ENCODE results near the gene CRACDL. TPM values are rescaled to one million over a fixed set of nuclear protein-coding genes. Genes with fewer than 3 reads are reported as not detected.
"Not testable (repeated sequence)": the region's sequence is repeated elsewhere in the genome, so short reads cannot be mapped to it uniquely, and the experiment has no call there.

CRACDL gene
- total and polyA plus RNA-seq, 2 donors (not counting 1 experiment from before 2014, with no cell fraction given) = 0.25 TPM; not detected in 1

DNA sequence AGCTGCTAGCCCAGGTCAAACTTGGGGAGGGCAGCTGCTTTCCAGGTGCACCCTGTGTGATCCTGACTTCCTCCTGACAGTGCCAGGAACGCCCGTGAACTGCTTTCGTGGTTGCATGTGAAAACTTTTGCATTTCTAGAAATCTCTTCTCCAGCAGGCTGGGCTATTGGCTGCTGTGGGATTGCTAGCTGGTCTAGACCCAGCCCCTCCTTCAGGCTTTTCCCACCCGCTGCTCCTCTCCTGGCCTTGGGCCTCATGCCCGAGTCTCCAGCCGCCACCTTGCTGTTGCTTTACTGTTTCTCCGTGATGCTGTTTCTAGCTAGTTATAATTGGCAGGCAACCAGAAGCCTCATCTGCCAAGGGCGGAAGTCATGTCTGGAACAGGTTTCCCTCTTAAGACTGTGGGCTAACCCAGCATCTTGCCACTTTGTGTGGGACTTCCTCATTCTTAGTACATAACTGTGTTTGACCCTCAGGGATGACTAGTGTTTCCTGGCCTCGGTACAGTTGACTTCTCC is 178.1 kb downstream of the CRACDL start:
- Histone ChIP-seq H2AFZ (ENCODE audit: insufficient read depth, low read depth, low read length, poor library complexity, severe bottlenecking) (peak overlapping the region; percentile 40), H3K27ac (ENCODE audit: low read length in 2 of 2) (peak overlapping the region; percentile 38 to 70), H3K36me3 (replicated peaks in 1 of 2; ENCODE audit: control extremely low read depth in 1 of 2, control insufficient read depth in 1 of 2, extremely low read depth in 1 of 2, insufficient read depth in 2 of 2, low read length in 1 of 2) (no peaks in the 10 kb centered on the region), H3K4me1 (ENCODE audit: control insufficient read depth in 2 of 2, insufficient read depth in 2 of 2, low read length in 2 of 2) (peaks cover 57 to 60% of the 10 kb centered on the region in 2 donors), H3K4me3 (ENCODE audit: control extremely low read depth in 1 of 5, extremely low read depth in 1 of 5, insufficient read depth in 1 of 5, low read depth in 2 of 5, low read length in 4 of 5) (peak overlapping the region in 4 of 5 experiments; percentile 5 to 42 (median 31)), H3K9me3 (ENCODE audit: control extremely low read depth in 1 of 3, control insufficient read depth in 2 of 3, insufficient read depth in 1 of 3, low read length in 2 of 3) (peaks cover 0 to 1% (median 0%) of the 10 kb centered on the region in 3 donors), H3K79me2 (ENCODE audit: control insufficient read depth, insufficient read depth, low read length) (no peaks in the 10 kb centered on the region), H3K4me2 (replicated peaks; ENCODE audit: low read depth, low read length, poor library complexity, severe bottlenecking) (peak overlapping the region; percentile 76), H4K20me1 (ENCODE audit: control insufficient read depth, insufficient read depth, low read length, poor library complexity, severe bottlenecking) (no peaks in the 10 kb centered on the region), H3K27me3 (replicated peaks in 1 of 4; ENCODE audit: control extremely low read depth in 1 of 4, control insufficient read depth in 3 of 4, insufficient read depth in 4 of 4, low read length in 3 of 4) (no peaks in the 10 kb centered on the region), H3K9ac (ENCODE audit: low read length) (peak overlapping the region; percentile 52)
- intact Hi-C loops (cut with micrococcal nuclease) = loop anchor here (1.0 to 5.0 kb wide), 2 partner anchors 27 to 46 kb away; partner anchors contain the start of gene MGAT4A
- TF ChIP-seq EZH2 (IDR thresholded peaks at IDR 0.05; ENCODE audit: borderline replicate concordance, insufficient read depth, low read depth, low read length, poor library complexity, severe bottlenecking) = no peak
- TF ChIP-seq, protein P1, sequence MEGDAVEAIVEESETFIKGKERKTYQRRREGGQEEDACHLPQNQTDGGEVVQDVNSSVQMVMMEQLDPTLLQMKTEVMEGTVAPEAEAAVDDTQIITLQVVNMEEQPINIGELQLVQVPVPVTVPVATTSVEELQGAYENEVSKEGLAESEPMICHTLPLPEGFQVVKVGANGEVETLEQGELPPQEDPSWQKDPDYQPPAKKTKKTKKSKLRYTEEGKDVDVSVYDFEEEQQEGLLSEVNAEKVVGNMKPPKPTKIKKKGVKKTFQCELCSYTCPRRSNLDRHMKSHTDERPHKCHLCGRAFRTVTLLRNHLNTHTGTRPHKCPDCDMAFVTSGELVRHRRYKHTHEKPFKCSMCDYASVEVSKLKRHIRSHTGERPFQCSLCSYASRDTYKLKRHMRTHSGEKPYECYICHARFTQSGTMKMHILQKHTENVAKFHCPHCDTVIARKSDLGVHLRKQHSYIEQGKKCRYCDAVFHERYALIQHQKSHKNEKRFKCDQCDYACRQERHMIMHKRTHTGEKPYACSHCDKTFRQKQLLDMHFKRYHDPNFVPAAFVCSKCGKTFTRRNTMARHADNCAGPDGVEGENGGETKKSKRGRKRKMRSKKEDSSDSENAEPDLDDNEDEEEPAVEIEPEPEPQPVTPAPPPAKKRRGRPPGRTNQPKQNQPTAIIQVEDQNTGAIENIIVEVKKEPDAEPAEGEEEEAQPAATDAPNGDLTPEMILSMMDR (IDR thresholded peaks at IDR 0.05) = no peak
- DNase-seq = peak; percentile 81
- ChIA-PET CTCF (interaction anchor here (0.9 to 1.8 kb wide), 3 partner anchors 27 to 109 kb away, joined by 6 to 7 read pairs (median 6); partner anchors contain the start of gene MGAT4A), POLR2A (interaction anchor here (0.8 kb wide), 1 partner anchor 27 kb away, joined by 3 read pairs; the partner anchor contains the start of gene MGAT4A)
- 0% methylated on average over 8 of the region's 9 CpGs for WGBS (ENCODE audit: insufficient coverage)
- Mint-ChIP-seq H3K4me1 (peaks cover 51% of the 10 kb centered on the region), H3K9me3 (ENCODE audit: insufficient read depth) (no peaks in the 10 kb centered on the region), H3K27ac (peak overlapping the region; percentile 81), H3K4me3 (peak overlapping the region; percentile 76), H3K27me3 (no peaks in the 10 kb centered on the region)
- peak; percentile 91 for ATAC-seq (ENCODE audit: low read depth)

DNA sequence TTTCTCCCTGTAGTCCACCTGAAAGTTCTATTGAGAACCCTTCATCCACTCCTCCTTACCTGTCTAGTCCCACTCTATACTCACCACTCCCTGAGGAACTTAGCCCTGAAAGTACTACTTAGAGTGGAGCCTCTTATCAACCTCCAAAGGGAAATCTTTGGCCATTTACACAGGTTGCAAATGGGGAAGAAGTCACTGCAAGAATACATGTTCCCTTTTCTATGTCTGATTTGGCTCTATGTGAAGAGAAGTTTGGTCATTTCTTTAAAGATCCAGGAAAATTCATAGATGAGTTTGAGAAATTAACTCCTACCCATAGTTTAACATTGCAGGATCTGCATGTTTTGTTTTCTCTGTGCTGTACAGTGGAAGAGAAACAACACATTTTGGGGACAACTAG is 182.2 kb downstream of the CRACDL start:
- Histone ChIP-seq H3K36me3 (replicated peaks in 1 of 2; ENCODE audit: control extremely low read depth in 1 of 2, control insufficient read depth in 1 of 2, extremely low read depth in 1 of 2, insufficient read depth in 2 of 2, low read length in 1 of 2) (no peaks in the 10 kb centered on the region), H3K27ac (ENCODE audit: low read length in 2 of 2) (no peak overlapping the region), H3K79me2 (ENCODE audit: control insufficient read depth, insufficient read depth, low read length) (no peaks in the 10 kb centered on the region), H3K4me3 (ENCODE audit: control extremely low read depth in 1 of 5, extremely low read depth in 1 of 5, insufficient read depth in 1 of 5, low read depth in 2 of 5, low read length in 4 of 5) (no peak overlapping the region), H3K4me2 (replicated peaks; ENCODE audit: low read depth, low read length, poor library complexity, severe bottlenecking) (no peak overlapping the region), H3K9me3 (ENCODE audit: control extremely low read depth in 1 of 3, control insufficient read depth in 2 of 3, insufficient read depth in 1 of 3, low read length in 2 of 3) (no peaks in the 10 kb centered on the region), H3K4me1 (ENCODE audit: control insufficient read depth in 2 of 2, insufficient read depth in 2 of 2, low read length in 2 of 2) (peaks cover 33 to 34% of the 10 kb centered on the region in 2 donors), H3K9ac (ENCODE audit: low read length) (no peak overlapping the region), H3K27me3 (replicated peaks in 1 of 4; ENCODE audit: control extremely low read depth in 1 of 4, control insufficient read depth in 3 of 4, insufficient read depth in 4 of 4, low read length in 3 of 4) (no peaks in the 10 kb centered on the region), H2AFZ (ENCODE audit: insufficient read depth, low read depth, low read length, poor library complexity, severe bottlenecking) (no peak overlapping the region), H4K20me1 (ENCODE audit: control insufficient read depth, insufficient read depth, low read length, poor library complexity, severe bottlenecking) (no peaks in the 10 kb centered on the region)
- H3K27ac Mint-ChIP-seq = no peak overlapping the region
- no peaks in the 10 kb centered on the region for H3K27me3 Mint-ChIP-seq
- intact Hi-C loops (cut with micrococcal nuclease) = no loop called here
- ChIA-PET POLR2A (no interaction called here), CTCF (no interaction called here)
- TF ChIP-seq, protein P1 (IDR thresholded peaks at IDR 0.05) = no peak
- TF ChIP-seq EZH2 (IDR thresholded peaks at IDR 0.05; ENCODE audit: borderline replicate concordance, insufficient read depth, low read depth, low read length, poor library complexity, severe bottlenecking) = no peak
- H3K9me3 Mint-ChIP-seq (ENCODE audit: insufficient read depth) = no peaks in the 10 kb centered on the region
- no peak overlapping the region for H3K4me3 Mint-ChIP-seq
- DNase-seq (no peak), ATAC-seq (ENCODE audit: low read depth) (no peak)
- peaks cover 24% of the 10 kb centered on the region for H3K4me1 Mint-ChIP-seq

DNA sequence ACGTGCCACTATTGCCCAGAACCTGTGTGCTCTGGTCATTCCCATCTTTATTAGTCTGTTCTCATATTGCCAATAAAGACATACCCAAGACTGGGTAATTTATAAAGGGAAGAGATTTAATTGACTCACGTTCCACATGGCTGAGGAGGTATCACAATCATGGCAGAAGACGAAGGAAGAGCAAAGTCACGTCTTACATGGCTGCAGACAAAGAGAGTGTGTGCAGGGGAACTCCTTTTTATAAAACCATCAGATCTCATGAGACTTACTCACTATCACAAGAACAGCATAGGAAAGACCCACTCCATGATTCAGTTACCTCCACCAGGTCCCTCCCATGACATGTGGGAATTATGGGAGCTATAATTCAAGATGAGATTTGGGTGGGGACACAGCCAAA is 183.3 kb downstream of the CRACDL start:
- H3K9ac ChIP-seq (ENCODE audit: low read length); H3K9me3 Mint-ChIP-seq (ENCODE audit: insufficient read depth); H4K20me1 ChIP-seq (ENCODE audit: control insufficient read depth, insufficient read depth, low read length, poor library complexity, severe bottlenecking); ATAC-seq (ENCODE audit: low read depth); H3K27ac ChIP-seq (ENCODE audit: low read length in 2 of 2); H3K4me3 ChIP-seq (ENCODE audit: control extremely low read depth in 1 of 5, extremely low read depth in 1 of 5, insufficient read depth in 1 of 5, low read depth in 2 of 5, low read length in 4 of 5); H3K9me3 ChIP-seq (ENCODE audit: control extremely low read depth in 1 of 3, control insufficient read depth in 2 of 3, insufficient read depth in 1 of 3, low read length in 2 of 3); CTCF ChIA-PET; H2AFZ ChIP-seq (ENCODE audit: insufficient read depth, low read depth, low read length, poor library complexity, severe bottlenecking); H3K27ac Mint-ChIP-seq; POLR2A ChIA-PET; H3K4me3 Mint-ChIP-seq; intact Hi-C loops (cut with micrococcal nuclease); H3K36me3 ChIP-seq (replicated peaks in 1 of 2; ENCODE audit: control extremely low read depth in 1 of 2, control insufficient read depth in 1 of 2, extremely low read depth in 1 of 2, insufficient read depth in 2 of 2, low read length in 1 of 2); DNase-seq; H3K27me3 Mint-ChIP-seq; H3K27me3 ChIP-seq (replicated peaks in 1 of 4; ENCODE audit: control extremely low read depth in 1 of 4, control insufficient read depth in 3 of 4, insufficient read depth in 4 of 4, low read length in 3 of 4); H3K79me2 ChIP-seq (ENCODE audit: control insufficient read depth, insufficient read depth, low read length); H3K4me2 ChIP-seq (replicated peaks; ENCODE audit: low read depth, low read length, poor library complexity, severe bottlenecking): not testable (repeated sequence)
- H3K4me1 ChIP-seq (ENCODE audit: control insufficient read depth in 2 of 2, insufficient read depth in 2 of 2, low read length in 2 of 2) = peaks cover 33 to 34% of the 10 kb centered on the region in 2 donors
- no CpG with 5 or more reads among the region's 4 CpGs for WGBS (ENCODE audit: insufficient coverage)
- peaks cover 26% of the 10 kb centered on the region for H3K4me1 Mint-ChIP-seq

All from B cell (primary cell).